IMR-90 (cell line): ENCODE results near the gene FOSL1.

Source experiments
- MAZ ChIP-seq: IDR thresholded peaks from 2 replicates; pipeline ENCODE4 v1.6.1; 2012; ENCODE audit warnings: low read depth, mild to moderate bottlenecking, low read length, improper control_type of control experiment, moderate library complexity, borderline replicate concordance
- POLR2A ChIP-seq: IDR thresholded peaks from 2 replicates; pipeline ENCODE4 v1.6.1; 2012; ENCODE audit warnings: mild to moderate bottlenecking, low read depth, low read length
- RAD21 ChIP-seq: IDR thresholded peaks from 2 replicates; pipeline ENCODE4 v1.6.1; 2012; ENCODE audit warnings: low read length, improper control_type of control experiment
- SMC3 ChIP-seq: fragments of 150-350 bp; IDR thresholded peaks from 2 replicates; pipeline ENCODE4 v1.6.1; 2016; ENCODE audit warnings: low read depth, mild to moderate bottlenecking, antibody characterized with exemption, low read length, moderate library complexity
- TF ChIP-seq, protein P1 (sequence below): conservative IDR thresholded peaks from 2 replicates; pipeline ENCODE4 v1.5.1; 2012; ENCODE audit warnings: mild to moderate bottlenecking, low read depth, low read length, improper control_type of control experiment
- TF ChIP-seq, protein P2 (sequence below): fragments of 150-350 bp; IDR thresholded peaks from 2 replicates; pipeline ENCODE4 v1.6.1; 2017; ENCODE audit warnings: mild to moderate bottlenecking, antibody characterized with exemption, low read length, low read depth

DNA sequence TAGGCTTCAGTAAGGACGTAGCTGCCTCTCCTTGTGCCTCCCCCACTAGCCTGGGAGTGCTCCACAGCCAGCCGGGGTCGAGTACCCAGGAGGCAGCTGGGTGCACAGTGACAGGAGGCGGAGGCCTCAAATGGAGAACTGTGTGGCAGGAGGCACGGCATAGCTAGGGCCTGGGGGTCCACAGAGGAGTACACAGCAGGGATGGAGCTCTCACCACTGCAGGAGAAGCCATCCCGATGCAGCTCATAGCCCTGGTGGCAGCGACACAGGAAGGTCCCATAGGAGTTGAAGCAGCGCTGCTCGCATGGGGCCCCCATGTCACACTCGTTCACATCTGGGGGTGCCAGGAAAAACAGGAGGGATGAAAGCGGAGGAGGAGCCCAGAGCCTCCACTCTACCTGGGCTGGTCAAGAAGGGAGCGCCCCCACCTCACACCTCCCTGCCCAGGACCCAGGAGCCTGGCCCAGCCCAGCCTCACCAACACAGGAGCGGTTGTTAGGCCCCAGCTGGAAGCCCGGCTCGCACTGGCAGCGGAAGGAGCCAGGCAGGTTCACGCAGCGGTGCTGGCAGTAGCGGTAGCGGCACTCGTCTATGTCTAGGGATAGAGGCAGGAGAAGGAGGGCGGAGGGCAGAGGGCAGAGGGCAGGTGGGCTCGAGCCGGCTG, 30.4 kb downstream of the FOSL1 start:
- TF ChIP-seq, protein P1, sequence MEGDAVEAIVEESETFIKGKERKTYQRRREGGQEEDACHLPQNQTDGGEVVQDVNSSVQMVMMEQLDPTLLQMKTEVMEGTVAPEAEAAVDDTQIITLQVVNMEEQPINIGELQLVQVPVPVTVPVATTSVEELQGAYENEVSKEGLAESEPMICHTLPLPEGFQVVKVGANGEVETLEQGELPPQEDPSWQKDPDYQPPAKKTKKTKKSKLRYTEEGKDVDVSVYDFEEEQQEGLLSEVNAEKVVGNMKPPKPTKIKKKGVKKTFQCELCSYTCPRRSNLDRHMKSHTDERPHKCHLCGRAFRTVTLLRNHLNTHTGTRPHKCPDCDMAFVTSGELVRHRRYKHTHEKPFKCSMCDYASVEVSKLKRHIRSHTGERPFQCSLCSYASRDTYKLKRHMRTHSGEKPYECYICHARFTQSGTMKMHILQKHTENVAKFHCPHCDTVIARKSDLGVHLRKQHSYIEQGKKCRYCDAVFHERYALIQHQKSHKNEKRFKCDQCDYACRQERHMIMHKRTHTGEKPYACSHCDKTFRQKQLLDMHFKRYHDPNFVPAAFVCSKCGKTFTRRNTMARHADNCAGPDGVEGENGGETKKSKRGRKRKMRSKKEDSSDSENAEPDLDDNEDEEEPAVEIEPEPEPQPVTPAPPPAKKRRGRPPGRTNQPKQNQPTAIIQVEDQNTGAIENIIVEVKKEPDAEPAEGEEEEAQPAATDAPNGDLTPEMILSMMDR: no peak
- TF ChIP-seq SMC3 (no peak), POLR2A (0 out of 2 replicates have a peak, but pooled peaks have one; percentile 10), RAD21 (no peak), MAZ (no peak)
- TF ChIP-seq, protein P2, sequence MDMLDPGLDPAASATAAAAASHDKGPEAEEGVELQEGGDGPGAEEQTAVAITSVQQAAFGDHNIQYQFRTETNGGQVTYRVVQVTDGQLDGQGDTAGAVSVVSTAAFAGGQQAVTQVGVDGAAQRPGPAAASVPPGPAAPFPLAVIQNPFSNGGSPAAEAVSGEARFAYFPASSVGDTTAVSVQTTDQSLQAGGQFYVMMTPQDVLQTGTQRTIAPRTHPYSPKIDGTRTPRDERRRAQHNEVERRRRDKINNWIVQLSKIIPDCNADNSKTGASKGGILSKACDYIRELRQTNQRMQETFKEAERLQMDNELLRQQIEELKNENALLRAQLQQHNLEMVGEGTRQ: no peak
